Measurements from ENCODE around the gene SCUBE3.

Gene SCUBE3

GRCh38 chr6:35239581-35239980 lies 25.8 kb downstream of the SCUBE3 start:
- Histone ChIP-seq H3K27me3 (ENCODE audit: insufficient read depth, poor library complexity, severe bottlenecking) (no peaks in the 10 kb centered on the region), H3K27ac (replicated peaks) (no peak overlapping the region), H3K4me3 (replicated peaks; ENCODE audit: insufficient read depth, low read length) (no peak overlapping the region)
- TF ChIP-seq GABPA (IDR thresholded peaks at IDR 0.05; ENCODE audit: low read depth) (no peak), SPI1 (IDR thresholded peaks at IDR 0.05; ENCODE audit: borderline replicate concordance, low read depth) (no peak), CTCF (IDR thresholded peaks at IDR 0.05; ENCODE audit: insufficient read depth, low read length) (no peak), POLR2AphosphoS5 (IDR thresholded peaks at IDR 0.05; ENCODE audit: low read depth) (no peak), REST (IDR thresholded peaks at IDR 0.05; ENCODE audit: insufficient replicate concordance, low read depth) (no peak)
- DNase-seq (ENCODE audit: low read depth in 1 of 2, low spot score in 1 of 2), result no peak

GRCh38 chr6:35240838-35241801 lies 27.4 kb downstream of the SCUBE3 start:
- Histone ChIP-seq H3K27ac (replicated peaks) (no peak overlapping the region), H3K4me3 (replicated peaks; ENCODE audit: insufficient read depth, low read length) (no peak overlapping the region), H3K27me3 (ENCODE audit: insufficient read depth, poor library complexity, severe bottlenecking) (no peaks in the 10 kb centered on the region)
- TF ChIP-seq GABPA (IDR thresholded peaks at IDR 0.05; ENCODE audit: low read depth), result no peak
- peak; percentile 98 for TF ChIP-seq CTCF (IDR thresholded peaks at IDR 0.05; ENCODE audit: insufficient read depth, low read length)
- peak; percentile 29 to 68 for DNase-seq (ENCODE audit: low read depth in 1 of 2, low spot score in 1 of 2)

GRCh38 chr6:35242486-35242885 lies 28.7 kb downstream of the SCUBE3 start:
- Histone ChIP-seq H3K27me3 (ENCODE audit: insufficient read depth, poor library complexity, severe bottlenecking) (no peaks in the 10 kb centered on the region), H3K4me3 (replicated peaks; ENCODE audit: insufficient read depth, low read length) (no peak overlapping the region), H3K27ac (replicated peaks) (no peak overlapping the region)
- no peak for DNase-seq (ENCODE audit: low read depth in 1 of 2, low spot score in 1 of 2)
- no peak for TF ChIP-seq SPI1 (IDR thresholded peaks at IDR 0.05; ENCODE audit: borderline replicate concordance, low read depth)
- no peak for TF ChIP-seq POLR2AphosphoS5 (IDR thresholded peaks at IDR 0.05; ENCODE audit: low read depth)
- no peak for TF ChIP-seq CTCF (IDR thresholded peaks at IDR 0.05; ENCODE audit: insufficient read depth, low read length)
- TF ChIP-seq REST (IDR thresholded peaks at IDR 0.05; ENCODE audit: insufficient replicate concordance, low read depth), result no peak
- TF ChIP-seq GABPA (IDR thresholded peaks at IDR 0.05; ENCODE audit: low read depth), result no peak

Data from HL-60 (cell line).